DND-41 (cell line): ENCODE results near the gene KIRREL3.

Experiments
- ATAC-seq: fragments of 200-7000 bp; cut with Tn5 transposase; 3 replicates; pipeline ENCODE4 v1.9.1; 2021; ENCODE audit warnings: low read depth; ENCODE audit not compliant: insufficient read depth
- DNase-seq: peaks from one replicate; pipeline ENCODE4 v3.0.0-alpha.2; 2020
- H2AFZ ChIP-seq: 2 replicates; pipeline ENCODE4 v1.6.0; 2012; ENCODE audit warnings: low read depth, low read length
- H3K27ac ChIP-seq: 2 replicates; pipeline ENCODE4 v1.5.1; 2012; ENCODE audit warnings: low read length, inconsistent platforms
- H3K27me3 ChIP-seq: fragments of 200-600 bp; sonication (generic); 2 replicates; pipeline ENCODE4 v1.6.0; 2012; ENCODE audit warnings: low read length, mild to moderate bottlenecking, inconsistent platforms; ENCODE audit not compliant: insufficient read depth, poor library complexity
- H3K36me3 ChIP-seq: 2 replicates; pipeline ENCODE4 v1.5.1; 2012; ENCODE audit warnings: low read length, inconsistent platforms; ENCODE audit not compliant: insufficient read depth
- H3K4me1 ChIP-seq: 2 replicates; pipeline ENCODE4 v1.5.1; 2012; ENCODE audit warnings: mild to moderate bottlenecking, low read length; ENCODE audit not compliant: insufficient read depth
- H3K4me2 ChIP-seq: 2 replicates; pipeline ENCODE4 v1.6.0; 2012; ENCODE audit warnings: mild to moderate bottlenecking, moderate library complexity, low read length, inconsistent platforms; ENCODE audit not compliant: insufficient read depth
- H3K4me3 ChIP-seq, 2 experiments: fragments of 200-600 bp in 1 of 2; shearing (Covaris generic) in 1 of 2; 2 replicates each; pipeline ENCODE4 v1.5.1; 2012 to 2016; ENCODE audit warnings: inconsistent platforms in 2 of 2, low read length in 2 of 2, mild to moderate bottlenecking in 2 of 2, low read depth in 1 of 2, moderate library complexity in 1 of 2
- H3K79me2 ChIP-seq: 2 replicates; pipeline ENCODE4 v1.6.0; 2012; ENCODE audit warnings: low read length, inconsistent platforms; ENCODE audit not compliant: insufficient read depth
- H3K9ac ChIP-seq: 2 replicates; pipeline ENCODE4 v1.6.0; 2012; ENCODE audit warnings: low read depth, mild to moderate bottlenecking, inconsistent platforms, low read length, moderate library complexity
- H3K9me3 ChIP-seq: 2 replicates; pipeline ENCODE4 v1.5.1; 2012; ENCODE audit warnings: low read length, moderate library complexity, mild to moderate bottlenecking, inconsistent platforms; ENCODE audit not compliant: insufficient read depth, severe bottlenecking
- H4K20me1 ChIP-seq: 2 replicates; pipeline ENCODE4 v1.6.0; 2012; ENCODE audit warnings: low read length; ENCODE audit not compliant: insufficient read depth
- EZH2 ChIP-seq: IDR thresholded peaks from 3 replicates; pipeline ENCODE4 v1.6.1; 2012; ENCODE audit warnings: borderline replicate concordance, low read depth, mild to moderate bottlenecking, moderate library complexity, low read length, inconsistent platforms; ENCODE audit not compliant: severe bottlenecking
- TF ChIP-seq, protein P1 (sequence below): IDR thresholded peaks from 2 replicates; pipeline ENCODE4 v1.5.1; 2012; ENCODE audit warnings: borderline replicate concordance, low read length, moderate library complexity, mild to moderate bottlenecking; ENCODE audit not compliant: poor library complexity, severe bottlenecking; ENCODE audit errors: extremely low read depth

KIRREL3 gene

DNA sequence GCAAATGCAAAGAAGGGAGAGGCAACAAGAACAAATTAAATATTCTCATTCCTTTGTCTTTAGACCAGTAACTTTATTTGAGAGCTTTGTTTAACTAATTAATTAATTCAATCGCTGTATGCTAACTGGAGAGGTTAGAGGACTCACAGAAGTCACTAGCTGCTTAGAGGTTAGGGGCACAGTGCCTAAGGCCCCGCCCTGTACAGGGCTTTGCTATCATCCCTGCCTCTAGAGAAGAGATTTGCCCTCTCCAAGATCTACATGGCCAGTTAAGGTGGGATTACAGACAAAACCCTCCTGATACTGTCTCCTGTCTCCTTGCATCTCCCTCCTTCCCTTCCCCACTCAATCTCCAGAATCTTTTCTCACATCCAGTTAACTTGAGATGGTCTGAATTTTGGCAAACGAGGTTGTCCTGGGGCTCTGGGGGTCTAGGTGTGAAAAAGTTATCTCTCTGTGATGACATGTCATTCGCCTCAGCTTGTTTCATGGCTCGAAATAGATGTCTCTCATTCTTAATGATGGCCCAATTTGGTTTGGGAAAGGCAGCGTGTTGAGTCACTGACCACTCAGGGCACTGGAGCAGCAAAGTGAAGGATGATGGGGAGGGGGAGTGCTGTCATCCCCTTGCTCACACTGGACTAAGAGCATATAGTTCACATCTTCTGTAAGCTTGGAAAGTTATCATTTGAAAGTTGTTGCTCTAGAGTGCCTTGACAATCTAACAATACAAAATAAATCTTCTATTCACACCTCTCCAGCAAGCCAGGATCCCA lies 190.9 kb downstream of the KIRREL3 start:
- Histone ChIP-seq H4K20me1 (no peaks in the 10 kb centered on the region; the same call in 1 of the 2 replicates), H3K9ac (no peak overlapping the region), H3K36me3 (no peaks in the 10 kb centered on the region), H3K4me3 (no peak overlapping the region), H3K9me3 (no peaks in the 10 kb centered on the region), H2AFZ (no peak overlapping the region), H3K4me1 (no peaks in the 10 kb centered on the region), H3K4me2 (no peak overlapping the region), H3K27me3 (peaks cover 39% of the 10 kb centered on the region), H3K79me2 (no peaks in the 10 kb centered on the region), H3K27ac (no peak overlapping the region)
- TF ChIP-seq EZH2 = no peak
- TF ChIP-seq, protein P1, sequence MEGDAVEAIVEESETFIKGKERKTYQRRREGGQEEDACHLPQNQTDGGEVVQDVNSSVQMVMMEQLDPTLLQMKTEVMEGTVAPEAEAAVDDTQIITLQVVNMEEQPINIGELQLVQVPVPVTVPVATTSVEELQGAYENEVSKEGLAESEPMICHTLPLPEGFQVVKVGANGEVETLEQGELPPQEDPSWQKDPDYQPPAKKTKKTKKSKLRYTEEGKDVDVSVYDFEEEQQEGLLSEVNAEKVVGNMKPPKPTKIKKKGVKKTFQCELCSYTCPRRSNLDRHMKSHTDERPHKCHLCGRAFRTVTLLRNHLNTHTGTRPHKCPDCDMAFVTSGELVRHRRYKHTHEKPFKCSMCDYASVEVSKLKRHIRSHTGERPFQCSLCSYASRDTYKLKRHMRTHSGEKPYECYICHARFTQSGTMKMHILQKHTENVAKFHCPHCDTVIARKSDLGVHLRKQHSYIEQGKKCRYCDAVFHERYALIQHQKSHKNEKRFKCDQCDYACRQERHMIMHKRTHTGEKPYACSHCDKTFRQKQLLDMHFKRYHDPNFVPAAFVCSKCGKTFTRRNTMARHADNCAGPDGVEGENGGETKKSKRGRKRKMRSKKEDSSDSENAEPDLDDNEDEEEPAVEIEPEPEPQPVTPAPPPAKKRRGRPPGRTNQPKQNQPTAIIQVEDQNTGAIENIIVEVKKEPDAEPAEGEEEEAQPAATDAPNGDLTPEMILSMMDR = no peak
- no peak for DNase-seq
- ATAC-seq = no peak

DNA sequence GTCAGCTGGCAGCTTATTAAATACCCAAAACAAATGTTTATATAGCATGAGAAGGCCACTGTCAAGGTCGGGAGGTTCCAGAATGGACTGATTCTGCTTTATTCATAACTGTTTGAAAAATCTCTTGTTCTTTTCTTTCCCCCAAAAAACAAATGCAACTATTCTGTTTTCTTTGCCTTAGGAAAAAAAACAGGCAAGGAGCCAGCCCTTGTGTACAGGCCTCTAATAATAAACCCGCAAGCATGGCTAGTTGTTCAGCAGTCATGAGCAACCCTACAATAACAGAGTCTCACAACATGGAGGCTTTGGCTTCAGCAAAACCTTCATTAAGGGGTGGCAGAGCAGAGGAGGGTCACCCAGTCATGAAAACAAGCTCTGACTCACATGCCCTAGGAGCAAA lies 191.7 kb downstream of the KIRREL3 start:
- no peak for DNase-seq
- Histone ChIP-seq H3K36me3 (no peaks in the 10 kb centered on the region), H4K20me1 (no peaks in the 10 kb centered on the region; the same call in 1 of the 2 replicates), H3K27me3 (peaks cover 42% of the 10 kb centered on the region), H2AFZ (no peak overlapping the region), H3K9me3 (no peaks in the 10 kb centered on the region), H3K4me3 (no peak overlapping the region), H3K4me2 (no peak overlapping the region), H3K27ac (no peak overlapping the region), H3K9ac (no peak overlapping the region), H3K79me2 (no peaks in the 10 kb centered on the region), H3K4me1 (no peaks in the 10 kb centered on the region)
- no peak for TF ChIP-seq EZH2
- TF ChIP-seq, protein P1 = no peak
- no peak for ATAC-seq

DNA sequence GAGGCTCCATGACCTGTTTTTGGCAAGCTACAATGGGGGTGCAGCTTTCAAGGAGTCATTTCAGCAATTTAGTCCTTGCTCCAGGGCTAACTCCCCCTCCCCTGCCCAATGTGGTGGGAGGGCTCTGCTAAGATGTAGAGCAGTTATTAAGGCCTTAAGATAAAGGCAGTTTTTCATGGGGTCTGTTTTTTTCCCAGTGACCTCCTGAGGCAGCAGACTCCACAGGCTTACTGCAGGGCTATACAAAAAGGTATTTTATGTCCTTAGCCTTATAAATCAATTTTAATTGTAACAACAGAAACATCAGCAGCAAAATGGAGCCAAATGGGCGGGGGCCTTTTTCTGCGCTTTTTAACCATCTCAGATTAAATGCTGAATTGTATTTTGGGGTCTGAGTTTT lies 192.3 kb downstream of the KIRREL3 start:
- Histone ChIP-seq H3K9ac (no peak overlapping the region), H3K79me2 (no peaks in the 10 kb centered on the region), H2AFZ (no peak overlapping the region), H3K4me1 (no peaks in the 10 kb centered on the region), H3K9me3 (no peaks in the 10 kb centered on the region), H3K27ac (no peak overlapping the region), H3K4me2 (no peak overlapping the region), H3K36me3 (no peaks in the 10 kb centered on the region), H3K27me3 (peaks cover 42% of the 10 kb centered on the region), H4K20me1 (no peaks in the 10 kb centered on the region; the same call in 1 of the 2 replicates), H3K4me3 (no peak overlapping the region)
- ATAC-seq (no peak), DNase-seq (no peak)
- TF ChIP-seq EZH2 = no peak

DNA sequence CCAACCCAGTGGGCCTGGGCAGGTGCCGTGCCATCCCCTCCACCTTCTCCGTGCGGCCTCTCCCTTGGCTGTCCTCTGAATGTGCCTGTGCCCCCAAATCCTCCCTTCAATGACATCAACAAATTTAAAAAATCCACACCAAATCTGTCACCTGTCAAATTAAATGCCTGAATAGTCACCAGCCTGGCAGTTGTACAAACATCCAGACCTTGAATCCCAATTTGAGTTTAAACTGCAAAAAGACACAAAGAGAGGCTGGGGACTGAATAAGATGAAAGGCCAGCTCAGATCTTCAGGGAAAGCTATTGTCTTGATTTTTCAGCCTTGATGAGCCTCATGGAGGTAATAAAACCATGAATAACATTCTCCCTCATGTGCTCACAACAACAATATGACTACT lies 194.7 kb downstream of the KIRREL3 start:
- no peak overlapping the region for H3K9ac ChIP-seq
- no peak overlapping the region for H2AFZ ChIP-seq
- H3K9me3 ChIP-seq = no peaks in the 10 kb centered on the region
- H3K79me2 ChIP-seq = no peaks in the 10 kb centered on the region
- H3K27me3 ChIP-seq = peaks cover 32% of the 10 kb centered on the region
- H3K4me2 ChIP-seq = no peak overlapping the region
- no peaks in the 10 kb centered on the region for H3K4me1 ChIP-seq
- H3K27ac ChIP-seq = no peak overlapping the region
- no peak for DNase-seq
- TF ChIP-seq, protein P1 = no peak
- TF ChIP-seq EZH2 = no peak
- H3K36me3 ChIP-seq = no peaks in the 10 kb centered on the region
- no peak overlapping the region for H3K4me3 ChIP-seq
- no peaks in the 10 kb centered on the region for H4K20me1 ChIP-seq
- ATAC-seq = no peak
